Neural cell (in vitro differentiated cells): ENCODE data around the gene AK8. TPM values are rescaled to one million over a fixed set of nuclear protein-coding genes. Genes with fewer than 3 reads are reported as not detected.

ENCODE experiments used
- H2AFZ ChIP-seq: fragments of 200-600, 300-800 bp; sonication (generic), shearing (Covaris generic); 2 replicates; pipeline ENCODE4 v1.6.0; 2014; ENCODE audit warnings: low read depth, mild to moderate bottlenecking, antibody characterized with exemption, low read length, moderate library complexity
- H3F3A ChIP-seq: fragments of 200-600 bp; shearing (Covaris generic); 2 replicates; pipeline ENCODE4 v1.6.1; 2016; ENCODE audit warnings: mild to moderate bottlenecking, moderate library complexity, mixed read lengths, antibody characterized with exemption, low read length; ENCODE audit not compliant: insufficient read depth, poor library complexity, severe bottlenecking
- H3K27ac ChIP-seq: fragments of 200-600, 300-800 bp; sonication (generic), shearing (Covaris generic); 2 replicates; pipeline ENCODE4 v1.5.1; 2014; ENCODE audit warnings: mild to moderate bottlenecking, low read length, moderate library complexity
- H3K27me3 ChIP-seq: fragments of 300-800, 200-600 bp; sonication (generic), shearing (Covaris generic); 2 replicates; pipeline ENCODE4 v1.6.0; 2014; ENCODE audit warnings: mild to moderate bottlenecking, low read depth, low read length, moderate library complexity; ENCODE audit not compliant: insufficient read depth
- H3K36me3 ChIP-seq: fragments of 300-800, 200-600 bp; sonication (generic), shearing (Covaris generic); 2 replicates; pipeline ENCODE4 v1.5.1; 2014; ENCODE audit warnings: mild to moderate bottlenecking, antibody characterized with exemption, low read length, moderate library complexity; ENCODE audit not compliant: insufficient read depth
- H3K4me2 ChIP-seq: fragments of 300-800, 200-600 bp; sonication (generic), shearing (Covaris generic); 2 replicates; pipeline ENCODE4 v1.6.0; 2014; ENCODE audit warnings: mild to moderate bottlenecking, low read length
- H3K4me3 ChIP-seq: fragments of 300-800, 200-600 bp; sonication (generic), shearing (Covaris generic); 2 replicates; pipeline ENCODE4 v1.5.1; 2014; ENCODE audit warnings: mild to moderate bottlenecking, low read length, moderate library complexity
- H3K79me2 ChIP-seq: fragments of 200-600 bp; shearing (Covaris generic); replicated peaks from 2 replicates; pipeline ENCODE4 v1.6.0; 2014; ENCODE audit warnings: mild to moderate bottlenecking, low read length, moderate library complexity; ENCODE audit not compliant: insufficient read depth
- H3K9ac ChIP-seq: fragments of 300-800, 200-600 bp; sonication (generic), shearing (Covaris generic); 2 replicates; pipeline ENCODE4 v1.6.1; 2016; ENCODE audit warnings: mild to moderate bottlenecking, low read length, mixed read lengths
- H3K9me2 ChIP-seq: fragments of 200-600 bp; shearing (Covaris generic); 2 replicates; pipeline ENCODE4 v1.6.1; 2016; ENCODE audit warnings: mild to moderate bottlenecking, low read length, mixed read lengths; ENCODE audit not compliant: insufficient read depth
- H3K9me3 ChIP-seq: fragments of 200-600, 300-800 bp; sonication (generic), shearing (Covaris generic); 2 replicates; pipeline ENCODE4 v1.6.1; 2016; ENCODE audit warnings: mild to moderate bottlenecking, mixed run types, low read length, moderate library complexity, mixed read lengths
- H4K20me1 ChIP-seq: fragments of 200-600 bp; shearing (Covaris generic); 2 replicates; pipeline ENCODE4 v1.6.1; 2016; ENCODE audit warnings: mild to moderate bottlenecking, mixed run types; ENCODE audit not compliant: insufficient read depth
- EP300 ChIP-seq: fragments of 450-650 bp; conservative IDR thresholded peaks from 2 replicates; pipeline ENCODE4 v1.6.1; 2014; ENCODE audit warnings: antibody characterized with exemption, mild to moderate bottlenecking, moderate library complexity; ENCODE audit not compliant: poor library complexity, severe bottlenecking
- EZH2 ChIP-seq: fragments of 200-600, 300-800 bp; shearing (Covaris generic), sonication (generic); IDR thresholded peaks from 2 replicates; pipeline ENCODE4 v1.6.1; 2014; ENCODE audit warnings: antibody characterized with exemption, low read length, borderline replicate concordance, mild to moderate bottlenecking; ENCODE audit not compliant: insufficient read depth, poor library complexity, severe bottlenecking
- MXI1 ChIP-seq: fragments of 450-650 bp; conservative IDR thresholded peaks from 2 replicates; pipeline ENCODE4 v1.6.1; 2014; ENCODE audit warnings: antibody characterized with exemption, mild to moderate bottlenecking; ENCODE audit not compliant: poor library complexity, severe bottlenecking
- POLR2AphosphoS5 ChIP-seq: IDR thresholded peaks from 2 replicates; pipeline ENCODE4 v1.6.1; 2012
- RAD21 ChIP-seq: fragments of 450-650 bp; conservative IDR thresholded peaks from 2 replicates; pipeline ENCODE4 v1.6.1; 2014; ENCODE audit warnings: antibody characterized with exemption, mild to moderate bottlenecking, moderate library complexity
- SMC3 ChIP-seq: fragments of 450-650 bp; conservative IDR thresholded peaks from 2 replicates; pipeline ENCODE4 v1.6.1; 2014; ENCODE audit warnings: antibody characterized with exemption, mild to moderate bottlenecking, moderate library complexity; ENCODE audit not compliant: poor library complexity
- TAF1 ChIP-seq: IDR thresholded peaks from 2 replicates; pipeline ENCODE4 v1.6.1; 2012; ENCODE audit warnings: low read depth
- polyA plus RNA-seq: library from polyadenylated mRNA; depleted of rRNA; stranded (reverse); fragments of >200 nt; gene quantifications from 2 replicates; pipeline ENCODE4 v1.2.3, GENCODE V29; 2014
- TF ChIP-seq, protein P1 (sequence below): IDR thresholded peaks from 2 replicates; pipeline ENCODE4 v1.6.1; 2012; ENCODE audit warnings: borderline replicate concordance
- TF ChIP-seq, protein P2 (sequence below): fragments of 450-650 bp; IDR thresholded peaks from 2 replicates; pipeline ENCODE4 v1.5.1; 2014; ENCODE audit warnings: antibody characterized with exemption, mild to moderate bottlenecking, moderate library complexity; ENCODE audit not compliant: poor library complexity, severe bottlenecking

Gene AK8
- polyA plus RNA-seq, 1 donor from 2014 or later = 0.71 TPM

DNA sequence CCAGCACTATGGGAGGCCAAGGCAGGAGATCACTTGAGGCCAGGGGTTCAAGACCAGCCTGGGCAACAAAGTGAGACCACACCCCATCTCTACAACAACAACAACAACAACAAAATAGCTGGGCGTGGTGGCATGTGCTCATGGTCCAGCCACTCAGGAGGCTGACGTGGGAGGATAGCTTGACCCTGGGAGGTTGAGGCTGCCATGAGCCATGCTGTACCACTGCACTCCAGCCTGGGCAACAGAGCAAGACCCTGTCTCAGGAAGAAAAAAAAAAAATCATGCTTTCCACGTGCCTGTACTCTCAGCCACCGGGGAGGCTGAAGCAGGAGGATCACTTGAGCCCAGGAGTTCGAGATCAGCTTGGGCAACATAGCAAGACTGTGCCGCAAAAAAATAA, 36.8 kb upstream of the AK8 start:
- H3K9me3 ChIP-seq = no peaks in the 10 kb centered on the region
- H3K79me2 ChIP-seq = no peaks in the 10 kb centered on the region
- no peak for TF ChIP-seq EZH2
- TF ChIP-seq EP300 = no peak
- no peak for TF ChIP-seq MXI1
- no peak for TF ChIP-seq TAF1
- no peak for TF ChIP-seq RAD21
- TF ChIP-seq POLR2AphosphoS5 = no peak
- no peak for TF ChIP-seq SMC3
- TF ChIP-seq, protein P1, sequence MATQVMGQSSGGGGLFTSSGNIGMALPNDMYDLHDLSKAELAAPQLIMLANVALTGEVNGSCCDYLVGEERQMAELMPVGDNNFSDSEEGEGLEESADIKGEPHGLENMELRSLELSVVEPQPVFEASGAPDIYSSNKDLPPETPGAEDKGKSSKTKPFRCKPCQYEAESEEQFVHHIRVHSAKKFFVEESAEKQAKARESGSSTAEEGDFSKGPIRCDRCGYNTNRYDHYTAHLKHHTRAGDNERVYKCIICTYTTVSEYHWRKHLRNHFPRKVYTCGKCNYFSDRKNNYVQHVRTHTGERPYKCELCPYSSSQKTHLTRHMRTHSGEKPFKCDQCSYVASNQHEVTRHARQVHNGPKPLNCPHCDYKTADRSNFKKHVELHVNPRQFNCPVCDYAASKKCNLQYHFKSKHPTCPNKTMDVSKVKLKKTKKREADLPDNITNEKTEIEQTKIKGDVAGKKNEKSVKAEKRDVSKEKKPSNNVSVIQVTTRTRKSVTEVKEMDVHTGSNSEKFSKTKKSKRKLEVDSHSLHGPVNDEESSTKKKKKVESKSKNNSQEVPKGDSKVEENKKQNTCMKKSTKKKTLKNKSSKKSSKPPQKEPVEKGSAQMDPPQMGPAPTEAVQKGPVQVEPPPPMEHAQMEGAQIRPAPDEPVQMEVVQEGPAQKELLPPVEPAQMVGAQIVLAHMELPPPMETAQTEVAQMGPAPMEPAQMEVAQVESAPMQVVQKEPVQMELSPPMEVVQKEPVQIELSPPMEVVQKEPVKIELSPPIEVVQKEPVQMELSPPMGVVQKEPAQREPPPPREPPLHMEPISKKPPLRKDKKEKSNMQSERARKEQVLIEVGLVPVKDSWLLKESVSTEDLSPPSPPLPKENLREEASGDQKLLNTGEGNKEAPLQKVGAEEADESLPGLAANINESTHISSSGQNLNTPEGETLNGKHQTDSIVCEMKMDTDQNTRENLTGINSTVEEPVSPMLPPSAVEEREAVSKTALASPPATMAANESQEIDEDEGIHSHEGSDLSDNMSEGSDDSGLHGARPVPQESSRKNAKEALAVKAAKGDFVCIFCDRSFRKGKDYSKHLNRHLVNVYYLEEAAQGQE = no peak
- TF ChIP-seq, protein P2, sequence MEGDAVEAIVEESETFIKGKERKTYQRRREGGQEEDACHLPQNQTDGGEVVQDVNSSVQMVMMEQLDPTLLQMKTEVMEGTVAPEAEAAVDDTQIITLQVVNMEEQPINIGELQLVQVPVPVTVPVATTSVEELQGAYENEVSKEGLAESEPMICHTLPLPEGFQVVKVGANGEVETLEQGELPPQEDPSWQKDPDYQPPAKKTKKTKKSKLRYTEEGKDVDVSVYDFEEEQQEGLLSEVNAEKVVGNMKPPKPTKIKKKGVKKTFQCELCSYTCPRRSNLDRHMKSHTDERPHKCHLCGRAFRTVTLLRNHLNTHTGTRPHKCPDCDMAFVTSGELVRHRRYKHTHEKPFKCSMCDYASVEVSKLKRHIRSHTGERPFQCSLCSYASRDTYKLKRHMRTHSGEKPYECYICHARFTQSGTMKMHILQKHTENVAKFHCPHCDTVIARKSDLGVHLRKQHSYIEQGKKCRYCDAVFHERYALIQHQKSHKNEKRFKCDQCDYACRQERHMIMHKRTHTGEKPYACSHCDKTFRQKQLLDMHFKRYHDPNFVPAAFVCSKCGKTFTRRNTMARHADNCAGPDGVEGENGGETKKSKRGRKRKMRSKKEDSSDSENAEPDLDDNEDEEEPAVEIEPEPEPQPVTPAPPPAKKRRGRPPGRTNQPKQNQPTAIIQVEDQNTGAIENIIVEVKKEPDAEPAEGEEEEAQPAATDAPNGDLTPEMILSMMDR = no peak
- H3K27ac ChIP-seq = no peak overlapping the region
- peaks cover 9% of the 10 kb centered on the region for H3K36me3 ChIP-seq
- H3K27me3 ChIP-seq = no peaks in the 10 kb centered on the region
- no peak overlapping the region for H2AFZ ChIP-seq
- H3K4me3 ChIP-seq = no peak overlapping the region
- no peak overlapping the region for H3K9ac ChIP-seq
- no peaks in the 10 kb centered on the region for H4K20me1 ChIP-seq
- H3K9me2 ChIP-seq = no peaks in the 10 kb centered on the region
- no peaks in the 10 kb centered on the region for H3F3A ChIP-seq
- no peak overlapping the region for H3K4me2 ChIP-seq

DNA sequence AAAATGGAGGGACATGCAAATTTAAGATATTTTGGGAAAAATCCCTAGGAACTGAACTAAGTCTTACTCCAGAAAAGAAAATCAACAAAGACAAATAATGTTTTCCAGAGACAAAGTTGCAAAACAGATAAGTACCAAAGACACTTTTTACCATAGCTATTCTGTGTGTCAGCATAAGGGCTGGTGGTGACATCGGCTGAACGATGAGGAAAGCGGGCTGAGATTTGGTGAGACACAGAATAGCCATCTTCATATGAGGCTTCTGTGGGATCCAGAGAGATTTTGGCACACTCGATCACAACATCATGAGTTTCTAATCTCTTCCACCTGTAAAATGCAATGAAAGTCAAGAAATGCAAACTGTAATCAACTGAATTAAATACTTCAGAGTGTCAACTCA, 34.0 kb upstream of the AK8 start:
- H3K36me3 ChIP-seq = peaks cover 9% of the 10 kb centered on the region
- H3K4me2 ChIP-seq = no peak overlapping the region
- H3K79me2 ChIP-seq = no peaks in the 10 kb centered on the region
- H3K9ac ChIP-seq = no peak overlapping the region
- H3F3A ChIP-seq = no peaks in the 10 kb centered on the region
- no peaks in the 10 kb centered on the region for H3K27me3 ChIP-seq
- H2AFZ ChIP-seq = no peak overlapping the region
- no peaks in the 10 kb centered on the region for H3K9me2 ChIP-seq
- H3K27ac ChIP-seq = no peak overlapping the region
- no peak overlapping the region for H3K4me3 ChIP-seq
- TF ChIP-seq, protein P2 = no peak
- TF ChIP-seq SMC3 = no peak
- no peak for TF ChIP-seq MXI1
- no peak for TF ChIP-seq POLR2AphosphoS5
- TF ChIP-seq, protein P1 = no peak
- no peak for TF ChIP-seq EZH2
- TF ChIP-seq RAD21 = no peak
- no peak for TF ChIP-seq TAF1
- no peak for TF ChIP-seq EP300
- H3K9me3 ChIP-seq = no peaks in the 10 kb centered on the region
- H4K20me1 ChIP-seq = no peaks in the 10 kb centered on the region
